ENCODE measurements around the gene RRBP1.

The RRBP1 gene

GRCh38 chr20:17594443-17594842 is 87.6 kb downstream of the RRBP1 start:
- no peak overlapping the region for H3K4me3 ChIP-seq (ENCODE audit: low read length)

GRCh38 chr20:17593902-17594301 is 88.1 kb downstream of the RRBP1 start:
- Histone ChIP-seq H3K4me1 (ENCODE audit: control insufficient read depth, low read depth, low read length) (peaks cover 12% of the 10 kb centered on the region), H3K36me3 (ENCODE audit: control insufficient read depth, low read depth, low read length) (no peaks in the 10 kb centered on the region), H3K4me3 (ENCODE audit: low read length) (no peak overlapping the region), H3K27ac (ENCODE audit: low read length) (no peak overlapping the region), H3K27me3 (ENCODE audit: control insufficient read depth, insufficient read depth, low read length) (no peaks in the 10 kb centered on the region), H3K9me3 (ENCODE audit: control insufficient read depth, low read depth, low read length) (no peaks in the 10 kb centered on the region), H3K9ac (ENCODE audit: low read length) (no peak overlapping the region)

More at GRCh38 chr20:17594443-17594842, 87.6 kb downstream of the RRBP1 start:
- Histone ChIP-seq H3K27me3 (ENCODE audit: control insufficient read depth, insufficient read depth, low read length) (no peaks in the 10 kb centered on the region), H3K9ac (ENCODE audit: low read length) (no peak overlapping the region), H3K9me3 (ENCODE audit: control insufficient read depth, low read depth, low read length) (no peaks in the 10 kb centered on the region), H3K36me3 (ENCODE audit: control insufficient read depth, low read depth, low read length) (no peaks in the 10 kb centered on the region), H3K4me1 (ENCODE audit: control insufficient read depth, low read depth, low read length) (peaks cover 12% of the 10 kb centered on the region), H3K27ac (ENCODE audit: low read length) (no peak overlapping the region)

- no peaks in the 10 kb centered on the region for H3K27me3 ChIP-seq (ENCODE audit: control insufficient read depth, insufficient read depth, low read length)
- H3K4me1 ChIP-seq (ENCODE audit: control insufficient read depth, low read depth, low read length) = peaks cover 12% of the 10 kb centered on the region
- H3K9me3 ChIP-seq (ENCODE audit: control insufficient read depth, low read depth, low read length) = no peaks in the 10 kb centered on the region
- H3K9ac ChIP-seq (ENCODE audit: low read length) = no peak overlapping the region
- H3K4me3 ChIP-seq (ENCODE audit: low read length) = no peak overlapping the region
- H3K36me3 ChIP-seq (ENCODE audit: control insufficient read depth, low read depth, low read length) = no peaks in the 10 kb centered on the region
- H3K27ac ChIP-seq (ENCODE audit: low read length) = no peak overlapping the region
Observed at GRCh38 chr20:17590245-17590644, 91.8 kb downstream of the RRBP1 start.

GRCh38 chr20:17589161-17589834 is 92.7 kb downstream of the RRBP1 start:
- Histone ChIP-seq H3K4me3 (ENCODE audit: low read length) (no peak overlapping the region), H3K36me3 (ENCODE audit: control insufficient read depth, low read depth, low read length) (no peaks in the 10 kb centered on the region), H3K9me3 (ENCODE audit: control insufficient read depth, low read depth, low read length) (no peaks in the 10 kb centered on the region), H3K27me3 (ENCODE audit: control insufficient read depth, insufficient read depth, low read length) (no peaks in the 10 kb centered on the region), H3K9ac (ENCODE audit: low read length) (no peak overlapping the region), H3K4me1 (ENCODE audit: control insufficient read depth, low read depth, low read length) (peaks cover 3% of the 10 kb centered on the region), H3K27ac (ENCODE audit: low read length) (no peak overlapping the region)

- Histone ChIP-seq H3K4me1 (ENCODE audit: control insufficient read depth, low read depth, low read length) (no peaks in the 10 kb centered on the region), H3K9ac (ENCODE audit: low read length) (no peak overlapping the region), H3K9me3 (ENCODE audit: control insufficient read depth, low read depth, low read length) (no peaks in the 10 kb centered on the region), H3K4me3 (ENCODE audit: low read length) (no peak overlapping the region), H3K27me3 (ENCODE audit: control insufficient read depth, insufficient read depth, low read length) (no peaks in the 10 kb centered on the region), H3K27ac (ENCODE audit: low read length) (no peak overlapping the region), H3K36me3 (ENCODE audit: control insufficient read depth, low read depth, low read length) (no peaks in the 10 kb centered on the region)
Observed at GRCh38 chr20:17587824-17588223, 94.2 kb downstream of the RRBP1 start.

- Histone ChIP-seq H3K27ac (ENCODE audit: low read length) (no peak overlapping the region), H3K9ac (ENCODE audit: low read length) (no peak overlapping the region), H3K36me3 (ENCODE audit: control insufficient read depth, low read depth, low read length) (no peaks in the 10 kb centered on the region), H3K4me1 (ENCODE audit: control insufficient read depth, low read depth, low read length) (no peaks in the 10 kb centered on the region), H3K4me3 (ENCODE audit: low read length) (no peak overlapping the region), H3K9me3 (ENCODE audit: control insufficient read depth, low read depth, low read length) (no peaks in the 10 kb centered on the region), H3K27me3 (ENCODE audit: control insufficient read depth, insufficient read depth, low read length) (no peaks in the 10 kb centered on the region)
Observed at GRCh38 chr20:17587148-17587547, 94.9 kb downstream of the RRBP1 start.

- H3K4me1 ChIP-seq (ENCODE audit: control insufficient read depth, low read depth, low read length) = no peaks in the 10 kb centered on the region
- no peak overlapping the region for H3K9ac ChIP-seq (ENCODE audit: low read length)
- no peaks in the 10 kb centered on the region for H3K36me3 ChIP-seq (ENCODE audit: control insufficient read depth, low read depth, low read length)
- H3K27ac ChIP-seq (ENCODE audit: low read length) = no peak overlapping the region
- H3K9me3 ChIP-seq (ENCODE audit: control insufficient read depth, low read depth, low read length) = no peaks in the 10 kb centered on the region
- no peaks in the 10 kb centered on the region for H3K27me3 ChIP-seq (ENCODE audit: control insufficient read depth, insufficient read depth, low read length)
- no peak overlapping the region for H3K4me3 ChIP-seq (ENCODE audit: low read length)
Observed at GRCh38 chr20:17586250-17586649, 95.8 kb downstream of the RRBP1 start.

- Histone ChIP-seq H3K4me3 (ENCODE audit: low read length) (no peak overlapping the region), H3K9me3 (ENCODE audit: control insufficient read depth, low read depth, low read length) (no peaks in the 10 kb centered on the region), H3K4me1 (ENCODE audit: control insufficient read depth, low read depth, low read length) (no peaks in the 10 kb centered on the region), H3K27me3 (ENCODE audit: control insufficient read depth, insufficient read depth, low read length) (no peaks in the 10 kb centered on the region), H3K27ac (ENCODE audit: low read length) (no peak overlapping the region), H3K36me3 (ENCODE audit: control insufficient read depth, low read depth, low read length) (no peaks in the 10 kb centered on the region), H3K9ac (ENCODE audit: low read length) (no peak overlapping the region)
Observed at GRCh38 chr20:17584689-17585088, 97.4 kb downstream of the RRBP1 start.

- H3K9me3 ChIP-seq (ENCODE audit: control insufficient read depth, low read depth, low read length) = no peaks in the 10 kb centered on the region
- no peak overlapping the region for H3K27ac ChIP-seq (ENCODE audit: low read length)
- H3K9ac ChIP-seq (ENCODE audit: low read length) = no peak overlapping the region
- H3K4me3 ChIP-seq (ENCODE audit: low read length) = no peak overlapping the region
- no peaks in the 10 kb centered on the region for H3K4me1 ChIP-seq (ENCODE audit: control insufficient read depth, low read depth, low read length)
- no peaks in the 10 kb centered on the region for H3K27me3 ChIP-seq (ENCODE audit: control insufficient read depth, insufficient read depth, low read length)
- no peaks in the 10 kb centered on the region for H3K36me3 ChIP-seq (ENCODE audit: control insufficient read depth, low read depth, low read length)
Observed at GRCh38 chr20:17583126-17583525, 98.9 kb downstream of the RRBP1 start.

- Histone ChIP-seq H3K4me1 (ENCODE audit: control insufficient read depth, low read depth, low read length) (no peaks in the 10 kb centered on the region), H3K27ac (ENCODE audit: low read length) (no peak overlapping the region), H3K36me3 (ENCODE audit: control insufficient read depth, low read depth, low read length) (no peaks in the 10 kb centered on the region), H3K27me3 (ENCODE audit: control insufficient read depth, insufficient read depth, low read length) (no peaks in the 10 kb centered on the region), H3K9me3 (ENCODE audit: control insufficient read depth, low read depth, low read length) (no peaks in the 10 kb centered on the region), H3K9ac (ENCODE audit: low read length) (no peak overlapping the region), H3K4me3 (ENCODE audit: low read length) (no peak overlapping the region)
Observed at GRCh38 chr20:17580895-17581294, 101.1 kb downstream of the RRBP1 start.

- H3K4me1 ChIP-seq (ENCODE audit: control insufficient read depth, low read depth, low read length) = peaks cover 6% of the 10 kb centered on the region
- no peak overlapping the region for H3K4me3 ChIP-seq (ENCODE audit: low read length)
- no peak overlapping the region for H3K27ac ChIP-seq (ENCODE audit: low read length)
- H3K36me3 ChIP-seq (ENCODE audit: control insufficient read depth, low read depth, low read length) = no peaks in the 10 kb centered on the region
- H3K27me3 ChIP-seq (ENCODE audit: control insufficient read depth, insufficient read depth, low read length) = no peaks in the 10 kb centered on the region
- no peaks in the 10 kb centered on the region for H3K9me3 ChIP-seq (ENCODE audit: control insufficient read depth, low read depth, low read length)
- no peak overlapping the region for H3K9ac ChIP-seq (ENCODE audit: low read length)
Observed at GRCh38 chr20:17579369-17580039, 102.5 kb downstream of the RRBP1 start.

GRCh38 chr20:17576215-17576614 is 105.8 kb downstream of the RRBP1 start:
- no peak overlapping the region for H3K9ac ChIP-seq (ENCODE audit: low read length)
- H3K27ac ChIP-seq (ENCODE audit: low read length) = no peak overlapping the region
- no peaks in the 10 kb centered on the region for H3K27me3 ChIP-seq (ENCODE audit: control insufficient read depth, insufficient read depth, low read length)

More at GRCh38 chr20:17576215-17576614, 105.8 kb downstream of the RRBP1 start:
- Histone ChIP-seq H3K36me3 (ENCODE audit: control insufficient read depth, low read depth, low read length) (no peaks in the 10 kb centered on the region), H3K4me1 (ENCODE audit: control insufficient read depth, low read depth, low read length) (peaks cover 31% of the 10 kb centered on the region), H3K9me3 (ENCODE audit: control insufficient read depth, low read depth, low read length) (no peaks in the 10 kb centered on the region), H3K4me3 (ENCODE audit: low read length) (no peak overlapping the region)
